NCI-H69 (cell line): ENCODE data around the gene DNAAF3.
A peak's percentile ranks its signal among the peaks of the same experiment; 100 is the strongest.

Experiments
- DNase-seq: peaks from one replicate; lab custom pipeline; 2025; lab: John Stamatoyannopoulos, UW

The DNAAF3 gene

DNA sequence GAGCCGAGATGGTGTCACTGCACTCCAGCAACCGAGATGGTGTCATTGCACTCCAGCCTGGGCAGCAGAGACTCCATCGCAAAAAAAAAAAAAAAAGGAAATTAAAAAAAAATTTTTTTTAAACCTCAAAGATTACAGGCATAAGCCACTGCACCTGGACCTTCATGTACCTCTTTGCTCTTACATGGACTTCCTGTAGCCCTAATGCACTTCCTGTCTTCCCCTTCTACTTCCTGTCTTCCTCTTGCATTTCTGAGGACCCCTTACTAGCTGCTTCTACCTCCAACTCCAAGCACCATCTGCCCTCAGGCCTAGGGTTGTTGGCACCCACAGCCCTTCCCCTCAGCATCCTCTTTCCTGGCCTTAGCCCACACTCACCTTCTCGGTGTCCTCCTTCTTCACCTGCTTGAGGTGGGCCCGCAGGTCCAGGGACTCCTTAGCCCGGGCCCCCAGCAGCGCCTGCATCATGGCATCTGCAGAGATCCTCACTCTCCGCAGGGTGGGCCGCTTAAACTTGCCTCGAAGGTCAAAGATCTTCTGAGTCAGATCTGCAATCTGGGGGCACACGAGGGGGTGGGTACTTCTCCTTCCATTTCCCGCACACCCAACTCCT lies 12.7 kb downstream of the DNAAF3 start:
- DNase-seq = no peak

- peak; percentile 81 for DNase-seq
Measured at GRCh38 chr19:55152017-55152416, 14.4 kb downstream of the DNAAF3 start.

GRCh38 chr19:55149078-55150003 lies 17.1 kb downstream of the DNAAF3 start, which contains the start of gene TNNT1:
Gene TNNT1 (minus strand): TSS chr19:55149206. CDS start chr19:55147157, 2,049 bp downstream.
- DNase-seq = peak; percentile 40

DNA sequence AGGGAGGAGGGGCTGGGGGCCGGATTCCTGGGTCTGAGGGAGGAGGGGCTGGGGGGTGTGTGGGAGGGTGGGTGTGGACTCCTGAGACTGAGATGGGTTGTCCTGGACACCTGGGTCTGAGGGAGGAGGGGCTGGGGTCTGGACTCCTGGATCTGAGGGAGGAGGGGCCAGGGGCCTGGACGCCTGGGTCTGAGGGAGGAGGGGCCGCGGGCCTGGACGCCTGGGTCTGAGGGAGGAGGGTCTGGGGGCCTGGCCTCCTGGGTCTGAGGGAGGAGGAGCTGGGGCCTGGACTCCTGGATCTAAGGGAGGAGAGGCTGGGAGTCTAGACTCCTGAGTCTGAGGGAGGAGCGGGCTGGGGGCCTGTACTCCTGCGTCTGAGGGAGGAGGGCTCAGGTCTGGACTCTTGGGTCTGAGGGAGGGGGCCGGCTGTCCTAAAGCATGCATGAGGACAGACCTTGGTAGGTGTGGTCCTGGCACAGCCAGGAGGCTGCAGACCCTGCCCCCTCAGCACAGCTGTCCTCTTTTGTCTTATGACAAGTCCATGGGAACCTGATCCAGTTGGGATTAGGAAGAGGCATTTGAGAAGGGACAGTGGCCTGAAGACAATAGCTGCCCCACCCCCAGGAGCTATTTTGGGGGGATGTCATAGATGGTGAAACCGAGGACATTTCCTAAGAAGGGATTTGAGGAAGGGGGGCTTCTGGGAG lies 18.7 kb downstream of the DNAAF3 start:
- DNase-seq = peak; percentile 44

DNA sequence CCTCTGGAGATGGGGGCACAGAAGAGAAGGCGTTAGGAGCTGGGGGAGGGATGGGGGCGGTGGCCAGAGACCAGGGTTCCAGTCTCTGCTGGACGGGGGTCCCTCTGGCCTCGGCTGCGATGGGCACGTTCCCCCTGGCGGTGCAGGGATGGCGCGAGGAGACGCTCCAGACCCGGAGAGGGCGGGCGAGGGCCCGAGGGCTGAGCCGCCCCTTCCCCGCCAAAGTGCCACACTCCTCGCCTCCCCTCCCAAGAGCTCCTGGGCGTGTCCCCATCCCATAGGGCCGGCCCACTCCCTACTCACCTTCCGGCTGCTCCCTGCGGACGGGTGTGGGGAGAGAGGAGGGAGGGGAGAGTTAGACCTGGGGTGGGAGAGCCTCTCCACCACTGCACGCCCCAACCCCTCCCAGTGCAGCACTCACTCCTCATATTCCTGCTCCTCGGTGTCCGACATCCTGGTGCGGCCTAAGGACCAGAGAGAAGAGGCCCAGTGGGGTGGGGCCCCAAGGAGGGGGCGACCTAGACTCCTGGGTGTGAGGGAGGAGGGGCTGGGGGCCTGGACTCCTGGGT lies 19.6 kb downstream of the DNAAF3 start:
- peak; percentile 96 for DNase-seq

DNA sequence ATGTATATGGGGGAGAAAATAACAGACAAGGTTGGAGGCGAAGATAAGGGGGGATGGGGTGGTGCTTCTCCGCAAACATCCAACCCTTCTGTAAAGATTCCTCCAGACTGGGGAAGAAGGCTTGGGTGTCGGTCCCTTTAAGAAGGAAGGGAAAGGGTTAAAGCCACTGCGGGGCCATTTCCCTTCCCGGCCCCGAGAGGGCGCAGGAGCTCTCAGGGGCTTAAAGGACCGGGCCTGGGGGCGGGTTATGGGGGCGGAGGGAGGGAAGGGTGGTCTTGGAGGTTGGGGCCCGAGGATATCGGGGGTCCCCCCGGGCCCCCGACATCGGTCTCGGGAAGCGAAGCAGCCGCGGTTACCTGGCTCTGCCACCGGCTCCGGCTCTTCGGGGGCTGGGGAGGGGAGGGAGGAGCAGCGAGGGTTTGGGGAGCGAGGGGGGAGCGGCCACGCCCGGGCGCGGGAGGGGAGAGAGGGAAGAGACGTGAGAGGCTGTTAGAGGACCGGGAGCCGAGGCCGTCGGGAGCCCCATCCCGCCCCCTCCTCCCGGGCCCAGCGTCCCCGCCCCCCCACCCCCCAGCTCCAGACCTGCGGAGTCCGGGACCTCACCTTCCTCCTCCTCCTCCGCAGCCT lies 20.2 kb downstream of the DNAAF3 start:
- DNase-seq = peak; percentile 85

DNA sequence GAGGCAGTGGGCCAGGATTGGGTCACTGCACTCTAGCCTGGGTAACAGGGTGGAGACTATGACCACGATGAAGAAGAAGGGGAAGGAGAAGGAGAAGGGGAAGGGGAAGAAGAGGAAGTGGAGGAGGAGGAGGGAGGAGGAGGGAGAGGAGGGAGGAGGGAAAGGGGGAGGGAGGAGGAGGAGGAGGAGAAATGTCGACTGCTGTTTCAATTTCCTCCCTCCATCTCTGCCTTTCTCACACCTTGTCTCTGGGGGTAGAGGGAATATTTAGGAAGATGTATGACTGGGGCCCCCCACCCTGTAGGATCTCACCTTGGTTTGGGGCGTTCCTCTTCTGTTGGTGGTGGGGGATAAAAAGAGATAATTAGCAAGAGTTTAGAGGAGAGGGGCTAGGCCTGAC lies 21.2 kb downstream of the DNAAF3 start:
- no peak for DNase-seq

GRCh38 chr19:55141696-55142095 lies 24.7 kb downstream of the DNAAF3 start:
- DNase-seq = peak; percentile 54

DNA sequence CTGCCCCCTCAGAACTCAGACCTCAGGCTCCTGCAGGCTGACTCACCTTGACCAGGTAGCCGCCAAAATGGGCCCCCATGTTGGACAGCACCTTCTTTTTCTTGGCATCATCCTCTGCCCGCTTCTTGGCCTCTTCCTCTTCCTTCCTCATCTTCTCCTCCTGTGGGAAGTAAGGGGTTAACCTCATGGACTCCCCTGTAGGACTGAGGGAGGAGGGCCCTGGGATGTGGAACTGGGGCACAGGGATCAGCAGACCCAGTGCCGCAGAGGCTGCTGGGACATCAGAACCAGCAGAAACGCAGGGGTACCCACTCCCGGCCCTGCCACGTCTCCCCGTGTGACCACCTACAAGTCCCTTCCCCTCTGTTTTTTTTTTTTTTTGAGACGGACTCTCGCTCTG lies 28.5 kb downstream of the DNAAF3 start:
- no peak for DNase-seq

DNA sequence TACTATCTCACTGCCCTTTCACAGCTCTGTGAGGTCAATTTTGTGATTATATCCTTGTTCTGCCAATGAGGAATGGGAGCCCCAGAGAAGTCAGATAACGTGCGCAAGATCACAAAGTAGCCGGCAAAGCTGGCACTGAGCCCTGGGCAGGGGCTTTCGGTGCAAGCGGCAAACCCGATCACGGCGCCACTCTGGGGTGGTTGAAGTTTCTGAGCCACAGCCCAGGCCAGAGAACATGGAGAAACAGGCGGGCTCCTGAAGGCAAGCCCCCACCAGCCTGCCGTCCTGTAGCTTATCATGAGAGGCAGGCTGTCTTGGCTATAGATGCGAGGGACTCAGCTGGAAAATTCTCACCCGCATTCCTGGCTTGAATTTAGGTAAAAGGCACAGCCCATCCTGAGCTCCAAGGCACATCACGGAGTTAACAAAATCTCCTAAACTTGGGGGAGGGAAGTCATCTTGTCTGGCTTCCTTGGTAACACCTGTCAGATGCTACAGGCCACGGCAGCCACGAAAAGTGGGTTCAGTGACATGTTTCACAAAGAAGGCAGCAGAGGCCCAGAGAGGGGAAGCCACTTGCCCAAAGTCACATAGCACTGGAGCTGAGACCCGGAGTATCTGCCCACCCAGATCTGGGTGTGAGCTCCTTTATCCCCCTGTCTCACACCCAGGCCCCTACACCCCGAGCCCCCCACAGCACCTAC lies 29.9 kb downstream of the DNAAF3 start:
- DNase-seq = no peak

DNA sequence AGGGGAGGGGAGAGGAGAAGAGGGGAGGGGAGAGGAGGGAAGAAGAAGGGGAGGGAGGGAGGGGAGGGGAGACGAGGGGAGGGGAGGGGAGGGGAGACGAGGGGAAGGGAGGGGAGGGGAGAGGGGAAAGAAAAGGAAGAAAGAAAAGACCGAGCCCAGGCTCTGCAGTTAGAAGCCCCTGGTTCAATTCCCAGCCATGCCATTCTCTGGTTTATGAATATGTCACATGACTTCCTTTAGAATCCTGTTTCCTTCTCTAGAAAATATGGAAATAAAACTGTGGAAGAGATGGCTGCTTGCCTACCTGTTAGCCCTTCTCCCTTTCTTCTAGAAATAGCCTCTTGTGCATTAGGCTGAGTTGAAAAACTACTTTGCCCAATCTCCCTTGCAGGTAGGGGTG lies 31.7 kb downstream of the DNAAF3 start:
- DNase-seq = no peak

DNA sequence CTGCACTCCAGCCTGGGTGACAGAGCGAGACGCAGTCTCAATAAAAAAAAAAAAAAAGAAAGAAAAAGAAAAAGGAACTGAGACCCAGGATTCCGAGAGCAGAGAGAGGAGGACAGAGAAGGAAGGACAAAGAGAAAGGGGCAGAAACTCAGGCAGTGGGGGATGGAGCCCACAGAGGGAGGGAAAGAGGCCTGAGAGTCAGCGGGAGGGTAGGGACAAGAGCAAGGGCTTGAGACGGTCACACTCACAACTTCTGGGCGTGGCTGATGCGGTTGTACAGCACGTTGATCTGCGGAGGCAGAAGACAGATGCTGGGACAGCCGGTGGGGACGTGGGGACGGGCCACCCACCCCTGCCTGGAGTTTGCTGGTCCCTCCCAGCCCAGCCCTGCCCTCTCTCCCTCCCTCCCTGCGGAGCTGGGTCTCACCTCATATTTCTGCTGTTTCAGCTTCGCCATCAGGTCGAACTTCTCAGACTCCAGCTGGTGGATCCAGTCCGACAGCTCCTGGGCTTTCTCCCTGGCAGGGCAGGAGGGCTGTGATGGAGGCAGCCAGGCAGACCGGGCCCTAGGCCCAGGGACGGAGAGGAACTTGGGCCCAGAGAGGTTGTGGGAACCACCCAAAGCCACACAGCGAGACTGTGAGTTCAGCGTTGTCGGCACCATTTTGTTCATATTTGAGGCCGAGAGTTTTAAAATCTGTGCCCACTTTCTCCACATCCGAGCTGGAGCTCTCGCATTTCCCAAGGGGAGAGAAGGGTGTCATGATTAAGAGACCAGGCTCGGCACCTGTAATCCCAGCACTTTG lies 32.6 kb downstream of the DNAAF3 start:
- no peak for DNase-seq

- DNase-seq = no peak
Measured at GRCh38 chr19:55132453-55133129, 33.8 kb downstream of the DNAAF3 start.

- no peak for DNase-seq
Measured at GRCh38 chr19:55131421-55131820, 35.0 kb downstream of the DNAAF3 start.

DNA sequence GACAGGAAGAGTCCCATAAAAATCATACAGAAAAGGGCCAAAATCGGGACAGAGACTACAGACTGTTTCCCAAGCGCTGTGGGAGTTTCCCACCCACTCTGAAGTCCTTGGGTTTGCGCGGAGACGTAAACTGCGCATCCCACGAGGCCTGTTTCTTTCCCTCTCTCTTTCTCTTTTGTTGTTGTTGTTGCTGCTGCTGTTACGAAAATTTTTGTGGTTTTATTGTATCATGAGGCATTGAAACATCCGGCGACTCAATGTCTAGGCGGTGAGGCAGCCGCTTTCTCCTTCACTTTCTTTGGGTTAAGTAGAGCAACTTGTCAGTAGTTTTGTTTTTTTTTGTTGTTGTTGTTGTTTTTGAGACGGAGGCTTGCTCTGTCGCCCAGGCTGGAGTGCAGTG lies 47.4 kb downstream of the DNAAF3 start:
- DNase-seq = no peak

DNA sequence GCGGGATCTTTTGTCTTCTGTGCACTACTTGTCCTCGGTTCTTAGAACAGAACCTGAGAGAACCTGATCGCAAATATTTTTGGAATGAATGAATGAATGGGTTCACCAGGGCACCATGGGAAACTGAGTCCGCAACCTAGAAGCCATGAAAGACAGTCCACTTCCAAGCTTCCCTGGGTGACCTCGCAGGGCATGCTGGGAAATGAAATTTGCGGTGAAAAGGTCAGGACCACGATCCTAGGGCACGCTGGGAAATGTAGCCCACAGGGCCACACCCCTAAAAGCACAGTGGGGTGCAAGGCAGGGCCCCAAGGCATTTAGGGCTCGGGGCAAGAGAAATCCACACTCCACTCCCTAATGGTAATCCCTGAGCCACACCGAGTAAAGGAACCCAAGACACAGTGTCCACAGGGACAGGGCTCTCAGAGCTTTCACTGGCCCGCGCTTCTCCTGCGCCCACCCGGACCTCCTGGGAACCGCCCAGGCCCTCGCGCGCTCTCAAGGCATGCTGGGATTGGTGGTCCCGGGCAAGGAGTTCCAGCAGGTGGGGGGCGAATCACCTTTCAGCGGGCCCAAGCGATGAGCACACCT lies 47.9 kb downstream of the DNAAF3 start:
- peak; percentile 57 for DNase-seq

DNA sequence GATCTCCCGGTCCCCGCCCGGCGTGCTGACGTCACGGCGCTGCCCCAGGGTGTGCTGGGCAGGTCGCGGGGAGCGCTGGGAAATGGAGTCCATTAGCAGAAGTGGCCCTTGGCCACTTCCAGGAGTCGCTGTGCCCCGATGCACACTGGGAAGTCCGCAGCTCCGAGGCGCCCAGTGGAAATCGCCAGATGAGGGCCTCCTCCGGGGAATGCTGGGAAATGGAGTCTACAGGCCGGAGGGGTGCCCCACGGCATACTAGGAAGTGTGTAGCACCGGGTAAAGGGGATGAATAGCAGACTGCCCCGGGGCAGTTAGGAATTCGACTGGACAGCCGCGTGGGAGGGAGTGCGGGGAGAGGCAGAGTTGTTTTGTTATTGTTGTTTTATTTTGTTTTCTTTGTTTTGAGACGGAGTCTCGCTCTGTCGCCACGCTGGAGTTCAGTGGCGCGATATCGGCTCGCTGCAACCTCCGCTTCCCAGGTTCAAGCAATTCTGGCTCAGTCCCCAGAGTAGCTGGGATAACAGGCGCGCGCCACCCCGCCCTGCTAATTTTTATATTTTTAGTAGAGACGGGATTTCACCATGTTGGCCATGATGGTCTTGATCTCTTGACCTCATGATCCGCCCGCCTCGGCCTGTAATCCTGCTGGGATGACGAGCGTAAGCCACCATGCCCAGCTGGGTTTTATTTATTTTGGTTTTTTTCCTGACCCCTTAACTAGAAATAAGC lies 48.6 kb downstream of the DNAAF3 start:
- peak; percentile 100 for DNase-seq

GRCh38 chr19:55116859-55117662 lies 49.4 kb downstream of the DNAAF3 start, which contains the start of gene PPP1R12C:
Gene PPP1R12C (minus strand): TSS chr19:55117637. CDS start chr19:55117543, 94 bp downstream.
- DNase-seq = peak; percentile 61
